ENCODE data around the gene DYSF.

DYSF gene

GRCh38 chr2:71461304-71461671 is 7.9 kb downstream of the DYSF start:
- no peak for TF ChIP-seq CTCF (IDR thresholded peaks at IDR 0.05; ENCODE audit: extremely low read depth, insufficient read depth, missing control alignments)
- in situ Hi-C loops (cut with MboI; ENCODE audit: low pct_unique_long_range_greater_than_20kb, low sequenced_read_pairs, unreplicated experiment): no loop called here
- no peak for DNase-seq (ENCODE audit: low spot score)

- no peak for TF ChIP-seq CTCF (IDR thresholded peaks at IDR 0.05; ENCODE audit: extremely low read depth, insufficient read depth, missing control alignments)
- in situ Hi-C loops (cut with MboI; ENCODE audit: low pct_unique_long_range_greater_than_20kb, low sequenced_read_pairs, unreplicated experiment): no loop called here
Observed at GRCh38 chr2:71462056-71462605, 8.8 kb downstream of the DYSF start.

GRCh38 chr2:71462641-71463341 is 9.4 kb downstream of the DYSF start:
- in situ Hi-C loops (cut with MboI; ENCODE audit: low pct_unique_long_range_greater_than_20kb, low sequenced_read_pairs, unreplicated experiment): no loop called here
- DNase-seq (ENCODE audit: low spot score): no peak
- no peak for TF ChIP-seq CTCF (IDR thresholded peaks at IDR 0.05; ENCODE audit: extremely low read depth, insufficient read depth, missing control alignments)

More at GRCh38 chr2:71462056-71462605, 8.8 kb downstream of the DYSF start:
- DNase-seq (ENCODE audit: low spot score): no peak

GRCh38 chr2:71463342-71463654 is 9.9 kb downstream of the DYSF start:
- DNase-seq (ENCODE audit: low spot score): no peak
- in situ Hi-C loops (cut with MboI; ENCODE audit: low pct_unique_long_range_greater_than_20kb, low sequenced_read_pairs, unreplicated experiment): no loop called here
- no peak for TF ChIP-seq CTCF (IDR thresholded peaks at IDR 0.05; ENCODE audit: extremely low read depth, insufficient read depth, missing control alignments)

GRCh38 chr2:71464389-71464788 is 11.0 kb downstream of the DYSF start:
- no peak for DNase-seq (ENCODE audit: low spot score)
- TF ChIP-seq CTCF (IDR thresholded peaks at IDR 0.05; ENCODE audit: extremely low read depth, insufficient read depth, missing control alignments): no peak
- in situ Hi-C loops (cut with MboI; ENCODE audit: low pct_unique_long_range_greater_than_20kb, low sequenced_read_pairs, unreplicated experiment): no loop called here

GRCh38 chr2:71465356-71465755 is 12.0 kb downstream of the DYSF start:
- TF ChIP-seq CTCF (IDR thresholded peaks at IDR 0.05; ENCODE audit: extremely low read depth, insufficient read depth, missing control alignments): no peak
- DNase-seq (ENCODE audit: low spot score): no peak
- in situ Hi-C loops (cut with MboI; ENCODE audit: low pct_unique_long_range_greater_than_20kb, low sequenced_read_pairs, unreplicated experiment): no loop called here

Data from GM13977 (cell line).